Measurements from ENCODE around the gene OLA1. TPM values are rescaled to one million over a fixed set of nuclear protein-coding genes. Genes with fewer than 3 reads are reported as not detected.

Gene OLA1
- total and polyA plus RNA-seq, 2 of the 13 experiments (the other 11 are each of a cell fraction or from before 2014, with no cell fraction given): 153 to 241 TPM

- TF ChIP-seq ZNF687 (CRISPR knock-in tag; IDR thresholded peaks at IDR 0.05): peak; percentile 81
- TF ChIP-seq ZNF331 (CRISPR knock-in tag; IDR thresholded peaks at IDR 0.05): no peak; the same call in 1 of the 2 replicates
- TF ChIP-seq E2F2 (CRISPR knock-in tag; IDR thresholded peaks at IDR 0.05; ENCODE audit: borderline replicate concordance): no peak
- TF ChIP-seq ZNF883 (CRISPR knock-in tag; IDR thresholded peaks at IDR 0.05; ENCODE audit: not compliant biosample characterization): peak; percentile 46
- TF ChIP-seq ADNP (CRISPR knock-in tag; IDR thresholded peaks at IDR 0.05): peak; percentile 92
- TF ChIP-seq ZBTB38 (CRISPR knock-in tag; IDR thresholded peaks at IDR 0.05): peak; percentile 53; the same call in 1 of the 2 replicates
- no peak for TF ChIP-seq ZNF570 (CRISPR knock-in tag; IDR thresholded peaks at IDR 0.05; ENCODE audit: borderline replicate concordance)
- TF ChIP-seq PHB2 (IDR thresholded peaks at IDR 0.05; ENCODE audit: partially characterized antibody): no peak
- no peak for TF ChIP-seq MLX (CRISPR knock-in tag; IDR thresholded peaks at IDR 0.05)
- TF ChIP-seq ZSCAN5A (CRISPR knock-in tag; IDR thresholded peaks at IDR 0.05; ENCODE audit: borderline replicate concordance): no peak
- TF ChIP-seq HMGXB4 (CRISPR knock-in tag; IDR thresholded peaks at IDR 0.05; ENCODE audit: borderline replicate concordance in 1 of 2, low read depth in 1 of 2): peak; percentile 54 to 91; a peak in 3 of 4 replicates
- TF ChIP-seq ZNF713 (CRISPR knock-in tag; IDR thresholded peaks at IDR 0.05): no peak
- TF ChIP-seq GPBP1L1 (CRISPR knock-in tag; IDR thresholded peaks at IDR 0.05): no peak
- TF ChIP-seq MBD4 (IDR thresholded peaks at IDR 0.05; ENCODE audit: borderline replicate concordance, low read length): no peak
- TF ChIP-seq TIGD3 (CRISPR knock-in tag; IDR thresholded peaks at IDR 0.05; ENCODE audit: borderline replicate concordance): no peak
Measured at GRCh38 chr2:174039551-174040416, 208.5 kb downstream of the OLA1 start (continued).

All from HepG2 (cell line).